ENCODE measurements around the gene RAF1. TPM values are rescaled to one million over a fixed set of nuclear protein-coding genes. Genes with fewer than 3 reads are reported as not detected.

The RAF1 gene
- total and polyA plus RNA-seq, 2 of the 8 experiments (the other 6 are each of a cell fraction or from before 2014, with no cell fraction given): 103 to 118 TPM

DNA sequence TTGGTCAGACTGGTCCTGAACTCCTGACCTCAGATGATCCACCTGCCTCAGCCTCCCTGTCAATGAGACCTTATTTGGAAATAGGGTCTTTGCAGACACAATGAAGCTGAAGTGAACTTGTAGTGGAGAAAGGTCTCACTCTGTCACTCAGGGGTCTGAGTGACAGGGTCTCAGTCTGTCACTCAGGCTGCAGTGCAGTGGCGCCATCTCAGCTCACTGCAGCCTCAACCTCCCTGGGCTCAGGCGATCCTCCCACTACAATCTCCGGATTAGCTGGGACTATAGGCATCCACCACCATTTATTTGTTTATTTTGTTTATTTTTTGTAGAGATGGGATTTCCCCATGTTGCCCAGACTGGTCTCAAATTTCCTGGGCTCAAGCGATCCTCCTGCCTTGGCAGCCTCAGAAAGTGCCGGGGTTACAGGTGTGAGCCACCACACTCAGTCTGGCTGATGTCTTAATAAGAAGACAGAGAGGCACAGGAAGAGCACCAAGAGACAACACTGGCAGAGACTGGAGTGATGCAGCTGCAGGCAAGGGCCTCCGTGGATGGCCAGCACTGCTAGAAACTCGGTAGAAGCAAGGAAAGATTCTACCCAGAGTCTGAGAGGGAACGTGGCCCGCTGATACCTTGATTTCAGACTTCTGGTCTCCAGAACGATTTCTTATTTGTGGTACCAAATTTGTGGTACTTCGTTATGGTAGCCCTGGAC is 26.2 kb upstream of the RAF1 start:
- H2BK20ac ChIP-seq (ENCODE audit: low read length): no peak overlapping the region
- H3K9me3 ChIP-seq (ENCODE audit: insufficient read depth in 2 of 2, low read depth in 1 of 2, low read length in 1 of 2): no peaks in the 10 kb centered on the region
- WGBS, 2 experiments (ENCODE audit: extremely low coverage in 1 of 2, insufficient coverage in 1 of 2, insufficient read length in 1 of 2, insufficient replicate concordance in 2 of 2, low coverage in 1 of 2, low lambda C conversion rate in 2 of 2, missing lambda C conversion rate in 1 of 2): 90% methylated on average over 11 of the region's 11 CpGs; no CpG with 5 or more reads in 1 of the 2 experiments
- FAIRE-seq: no peak
- H4K91ac ChIP-seq (replicated peaks; ENCODE audit: insufficient read length, low read length): no peak overlapping the region
- no peaks in the 10 kb centered on the region for H3K23me2 ChIP-seq (ENCODE audit: low read depth, low read length)
- no peak overlapping the region for H4K5ac ChIP-seq (ENCODE audit: insufficient read length, low read depth, low read length)
- H3K18ac ChIP-seq (ENCODE audit: extremely low read depth, low read length): no peak overlapping the region; the same call in 1 of the 2 replicates
- POLR2A ChIA-PET (ENCODE audit: partially characterized antibody): interaction anchor here (0.7 to 1.4 kb wide), 2 partner anchors 26 to 37 kb away, joined by 3 to 4 read pairs; partner anchors contain the start of gene RAF1
- no peak overlapping the region for H3K4ac ChIP-seq (replicated peaks; ENCODE audit: insufficient read length, low read depth, low read length)
- no peak overlapping the region for H3K4me3 ChIP-seq (ENCODE audit: extremely low read depth in 1 of 4, insufficient read depth in 2 of 4, low read depth in 3 of 4, low read length in 4 of 4)
- H2BK120ac ChIP-seq (replicated peaks; ENCODE audit: low read depth, low read length): no peak overlapping the region
- no peak overlapping the region for H3K9ac ChIP-seq (replicated peaks in 1 of 4; ENCODE audit: extremely low read depth in 1 of 4, low read depth in 3 of 4, low read length in 3 of 4)
- H2BK15ac ChIP-seq (ENCODE audit: low read length): no peak overlapping the region
- H3K23ac ChIP-seq (ENCODE audit: insufficient read length): no peak overlapping the region
- peaks cover 0 to 6% (median 3%) of the 10 kb centered on the region in 4 experiments; a peak in 4 of 7 replicates for H3K4me1 ChIP-seq (replicated peaks in 1 of 4; ENCODE audit: control insufficient read depth in 3 of 4, insufficient read depth in 4 of 4, low read length in 3 of 4)
- H3K36me3 ChIP-seq (ENCODE audit: control insufficient read depth in 2 of 4, insufficient read depth in 4 of 4, low read length in 3 of 4): no peaks in the 10 kb centered on the region
- H4K20me1 ChIP-seq (replicated peaks in 1 of 2; ENCODE audit: control insufficient read depth in 1 of 2, insufficient read depth in 2 of 2, low read length in 2 of 2): no peaks in the 10 kb centered on the region
- H4K8ac ChIP-seq (ENCODE audit: extremely low read depth, insufficient read depth, low read length): no peak overlapping the region
- no peak overlapping the region for H3K14ac ChIP-seq (ENCODE audit: insufficient read length)
- H2AFZ ChIP-seq (ENCODE audit: low read length): no peak overlapping the region; the same call in 1 of the 2 replicates
- H3K4me2 ChIP-seq (ENCODE audit: insufficient read depth in 1 of 2, low read depth in 2 of 2, low read length in 2 of 2): no peak overlapping the region
- no peak for DNase-seq (ENCODE audit: low read depth in 1 of 2, low spot score in 2 of 2)
- CTCF ChIA-PET (ENCODE audit: partially characterized antibody): interaction anchor here (0.8 to 1.3 kb wide), 5 partner anchors 10 to 154 kb away, joined by 3 read pairs; no protein-coding TSS in a partner anchor
- H3K27me3 ChIP-seq (replicated peaks in 1 of 4; ENCODE audit: control insufficient read depth in 3 of 4, extremely low read depth in 1 of 4, insufficient read depth in 3 of 4, low read length in 3 of 4): no peaks in the 10 kb centered on the region
- no peak overlapping the region for H2BK12ac ChIP-seq (ENCODE audit: low read depth, low read length)
- H3K79me1 ChIP-seq (ENCODE audit: low read depth, low read length): no peaks in the 10 kb centered on the region
- no peak overlapping the region for H3K27ac ChIP-seq (ENCODE audit: low read depth, low read length)
- no peak overlapping the region for H2BK5ac ChIP-seq (ENCODE audit: low read depth, low read length)
- H3K79me2 ChIP-seq (ENCODE audit: control insufficient read depth in 1 of 2, insufficient read depth in 2 of 2, low read length in 2 of 2): no peaks in the 10 kb centered on the region
- no peak overlapping the region; the same call in 1 of the 2 replicates for H2AK5ac ChIP-seq (ENCODE audit: low read depth, low read length)
- no peak overlapping the region for H3K56ac ChIP-seq (replicated peaks; ENCODE audit: insufficient read length, low read depth, low read length)
- TF ChIP-seq YY1 (IDR thresholded peaks at IDR 0.05; ENCODE audit: low read depth, low read length) (no peak), RAD21 (IDR thresholded peaks at IDR 0.05 in 1 of 2, conservative IDR thresholded peaks at IDR 0.05 in 1 of 2; ENCODE audit: low read depth in 2 of 2, low read length in 2 of 2) (no peak), EZH2 (IDR thresholded peaks at IDR 0.05; ENCODE audit: low read depth, low read length, severe bottlenecking) (no peak), SAP30 (IDR thresholded peaks at IDR 0.05; ENCODE audit: insufficient read depth, insufficient replicate concordance, low read length) (no peak), SP1 (IDR thresholded peaks at IDR 0.05; ENCODE audit: low read depth, low read length) (no peak), JUN (IDR thresholded peaks at IDR 0.05; ENCODE audit: low read depth, low read length) (no peak), RBBP5 (IDR thresholded peaks at IDR 0.05; ENCODE audit: borderline replicate concordance, low read depth, low read length) (no peak), SRF (IDR thresholded peaks at IDR 0.05; ENCODE audit: low read depth, low read length) (no peak)
- TF ChIP-seq, protein P1, sequence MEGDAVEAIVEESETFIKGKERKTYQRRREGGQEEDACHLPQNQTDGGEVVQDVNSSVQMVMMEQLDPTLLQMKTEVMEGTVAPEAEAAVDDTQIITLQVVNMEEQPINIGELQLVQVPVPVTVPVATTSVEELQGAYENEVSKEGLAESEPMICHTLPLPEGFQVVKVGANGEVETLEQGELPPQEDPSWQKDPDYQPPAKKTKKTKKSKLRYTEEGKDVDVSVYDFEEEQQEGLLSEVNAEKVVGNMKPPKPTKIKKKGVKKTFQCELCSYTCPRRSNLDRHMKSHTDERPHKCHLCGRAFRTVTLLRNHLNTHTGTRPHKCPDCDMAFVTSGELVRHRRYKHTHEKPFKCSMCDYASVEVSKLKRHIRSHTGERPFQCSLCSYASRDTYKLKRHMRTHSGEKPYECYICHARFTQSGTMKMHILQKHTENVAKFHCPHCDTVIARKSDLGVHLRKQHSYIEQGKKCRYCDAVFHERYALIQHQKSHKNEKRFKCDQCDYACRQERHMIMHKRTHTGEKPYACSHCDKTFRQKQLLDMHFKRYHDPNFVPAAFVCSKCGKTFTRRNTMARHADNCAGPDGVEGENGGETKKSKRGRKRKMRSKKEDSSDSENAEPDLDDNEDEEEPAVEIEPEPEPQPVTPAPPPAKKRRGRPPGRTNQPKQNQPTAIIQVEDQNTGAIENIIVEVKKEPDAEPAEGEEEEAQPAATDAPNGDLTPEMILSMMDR (IDR thresholded peaks at IDR 0.05; ENCODE audit: control extremely low read depth in 1 of 3, insufficient read depth in 1 of 3, low read depth in 1 of 3, low read length in 3 of 3): no peak
